Stimulated activated CD4-positive, alpha-beta T cell treated with anti-CD3 and anti-CD28 coated beads, Interleukin-1b, Interleukin-23, amount 100 ng/mL, for 1 hour (primary cell): ENCODE data around the gene PGC.

ENCODE experiments used
- DNase-seq, 2 donors: peaks; one replicate each; pipeline ENCODE4 v3.0.0-alpha.2; 2020; ENCODE audit warnings: low read depth in 2 of 2

Gene PGC

DNA sequence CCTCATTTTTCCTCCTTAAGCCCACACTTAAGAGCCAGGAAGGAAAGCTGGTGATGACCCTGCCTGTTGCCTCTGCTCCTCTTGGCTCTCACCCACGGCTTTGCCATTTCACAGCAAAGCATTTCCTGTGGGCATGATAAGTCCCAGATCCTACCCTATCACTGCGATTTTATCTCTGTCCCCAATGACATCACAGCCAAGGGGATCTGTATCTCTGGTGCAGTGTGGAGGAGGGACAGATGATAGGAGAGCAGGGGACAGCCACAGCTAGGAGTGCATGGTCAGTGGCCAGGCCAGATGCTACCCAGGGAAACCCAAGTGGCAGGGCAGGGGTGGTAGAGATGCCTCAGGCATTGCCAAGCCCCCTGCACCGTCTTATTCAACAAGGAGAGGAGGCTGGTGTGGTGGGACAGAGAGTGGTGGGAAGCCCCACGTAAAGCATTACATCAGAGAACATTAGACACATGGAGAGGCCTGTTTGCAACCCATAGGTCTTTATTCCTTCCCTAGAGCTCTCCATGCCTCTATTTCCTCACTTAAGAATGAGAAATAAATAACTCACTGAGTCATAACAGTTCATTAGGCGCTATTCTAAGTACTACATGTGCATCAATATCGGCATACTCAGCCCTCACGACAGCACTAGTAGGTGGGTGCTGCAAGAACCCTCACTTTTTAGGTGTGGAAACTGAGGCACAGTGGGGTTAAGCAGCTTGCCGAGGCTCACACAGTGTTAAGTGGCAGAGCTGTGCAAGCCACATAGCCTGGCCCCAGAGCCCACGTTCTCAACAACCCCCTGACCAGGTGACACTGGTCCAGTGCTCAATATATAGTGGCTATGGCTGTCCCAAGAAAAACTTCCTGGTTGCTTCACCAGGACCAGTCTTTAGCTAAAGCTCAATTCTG is 16.4 kb downstream of the PGC start:
- no peak for DNase-seq

DNA sequence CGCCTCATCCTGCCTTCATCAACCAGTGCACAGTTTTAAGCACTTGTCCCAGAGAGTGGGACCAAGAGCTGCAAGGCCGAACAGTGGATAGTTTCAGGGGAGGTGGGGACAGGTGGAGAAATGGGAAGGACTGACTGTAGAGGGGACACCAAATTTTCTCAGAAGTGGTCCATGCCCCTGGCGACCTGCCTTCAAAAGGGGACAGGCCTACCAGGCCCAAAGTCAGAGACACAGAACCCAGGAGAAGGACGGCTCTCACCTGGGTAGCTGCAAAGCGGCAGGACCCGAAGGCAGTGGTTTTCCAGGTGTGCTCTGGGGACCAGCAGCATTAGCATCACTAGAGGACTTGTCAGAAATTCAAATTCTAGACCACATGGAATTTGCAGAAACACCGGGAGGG is 17.6 kb downstream of the PGC start:
- no peak for DNase-seq

DNA sequence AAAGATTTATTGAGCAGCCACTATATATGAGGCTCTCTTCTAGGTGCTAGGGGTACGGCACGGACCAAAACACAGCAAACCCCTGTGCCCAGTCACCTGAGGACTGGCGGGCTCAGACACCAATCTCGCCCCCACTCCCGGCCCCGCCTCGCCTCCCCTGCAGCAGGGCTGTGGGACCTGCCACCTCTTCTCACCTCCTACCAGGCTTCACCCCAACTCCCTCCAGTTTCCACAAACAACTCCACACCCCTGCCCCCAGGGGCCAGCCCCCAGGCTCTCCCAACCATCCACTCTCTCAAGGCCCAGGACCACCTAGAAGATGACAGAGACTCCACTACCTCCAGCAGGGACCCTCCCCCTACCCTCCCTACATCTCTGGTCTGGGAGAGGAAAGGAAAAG is 18.2 kb downstream of the PGC start:
- no peak for DNase-seq

DNA sequence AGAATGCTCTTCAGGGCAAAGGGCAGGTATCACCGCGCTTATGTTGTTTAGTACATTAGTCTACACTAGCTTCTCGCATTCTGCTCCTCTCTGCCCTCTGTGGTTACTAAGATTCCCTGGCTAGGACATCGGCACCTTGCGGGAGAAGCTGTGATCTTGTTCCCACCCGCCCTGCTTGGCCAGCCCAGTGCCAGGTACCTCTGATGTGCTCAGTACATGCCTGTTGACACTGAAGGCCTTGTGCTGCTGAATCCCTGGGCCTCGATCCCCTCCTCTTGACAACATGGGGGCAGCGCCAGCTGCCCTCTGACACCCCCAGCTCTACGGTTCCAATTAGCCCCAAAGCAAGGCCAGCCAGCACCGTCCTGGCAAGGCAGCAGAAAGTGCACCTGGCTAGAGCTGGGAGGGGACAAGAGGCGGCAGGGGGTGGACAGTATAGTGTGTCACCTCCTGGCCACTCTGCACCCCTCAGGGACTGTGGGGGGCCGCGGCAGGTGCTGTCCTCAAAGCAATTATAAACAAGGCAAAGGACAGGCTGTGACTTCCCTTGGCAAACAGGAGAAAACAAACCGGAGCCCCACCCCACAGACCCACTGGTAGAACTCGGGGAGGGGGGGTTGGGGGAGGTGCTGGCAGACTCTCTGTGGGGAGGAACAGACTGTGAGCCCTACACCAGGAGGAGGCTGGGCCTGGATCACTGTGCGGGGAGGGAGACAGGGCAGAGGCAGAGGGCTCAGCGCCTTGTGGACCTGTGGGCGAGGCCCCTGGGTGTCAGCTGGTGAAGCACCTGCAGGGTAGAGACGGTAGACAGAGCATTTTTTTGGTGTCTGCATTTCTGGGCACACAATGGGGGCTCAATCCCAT is 18.9 kb downstream of the PGC start:
- DNase-seq = no peak

DNA sequence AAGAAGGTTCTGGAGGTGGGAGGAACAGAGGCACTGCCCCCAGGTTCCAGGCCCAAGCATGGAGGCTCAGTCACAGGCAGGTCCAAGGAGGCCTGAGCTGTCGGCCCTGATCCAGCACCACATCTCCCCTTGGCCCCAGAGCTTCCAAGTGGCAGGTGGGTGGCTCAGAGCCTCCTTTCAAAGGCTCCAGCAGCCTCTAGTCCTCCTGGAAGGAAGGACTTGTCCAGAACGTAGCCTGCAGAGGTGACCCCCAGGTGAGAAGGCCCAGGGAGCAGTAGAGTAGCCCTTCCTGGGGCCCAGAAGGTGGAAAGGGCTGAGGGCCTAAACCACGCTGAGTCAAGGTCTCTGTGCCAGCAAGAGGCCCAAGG is 19.5 kb downstream of the PGC start:
- DNase-seq = no peak

DNA sequence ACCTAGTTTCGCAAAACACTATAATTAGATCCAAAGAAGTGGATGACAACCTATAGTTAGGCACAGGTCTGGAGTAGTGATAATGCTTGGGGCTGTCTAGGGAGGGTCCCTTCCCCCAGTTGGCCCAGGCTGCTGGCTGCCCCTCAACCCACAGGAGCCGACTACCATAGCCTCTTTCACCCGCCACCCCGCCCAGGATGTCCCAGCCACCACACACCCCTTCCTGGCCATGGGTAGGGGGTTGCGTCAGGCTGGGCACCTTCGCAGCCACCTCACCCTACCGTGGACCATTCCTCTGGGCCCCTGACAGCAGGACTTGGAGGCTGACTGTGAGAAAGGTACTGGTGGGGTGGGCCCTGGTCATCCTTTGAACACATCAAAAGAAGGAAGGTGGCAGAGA is 20.3 kb downstream of the PGC start:
- no peak for DNase-seq

DNA sequence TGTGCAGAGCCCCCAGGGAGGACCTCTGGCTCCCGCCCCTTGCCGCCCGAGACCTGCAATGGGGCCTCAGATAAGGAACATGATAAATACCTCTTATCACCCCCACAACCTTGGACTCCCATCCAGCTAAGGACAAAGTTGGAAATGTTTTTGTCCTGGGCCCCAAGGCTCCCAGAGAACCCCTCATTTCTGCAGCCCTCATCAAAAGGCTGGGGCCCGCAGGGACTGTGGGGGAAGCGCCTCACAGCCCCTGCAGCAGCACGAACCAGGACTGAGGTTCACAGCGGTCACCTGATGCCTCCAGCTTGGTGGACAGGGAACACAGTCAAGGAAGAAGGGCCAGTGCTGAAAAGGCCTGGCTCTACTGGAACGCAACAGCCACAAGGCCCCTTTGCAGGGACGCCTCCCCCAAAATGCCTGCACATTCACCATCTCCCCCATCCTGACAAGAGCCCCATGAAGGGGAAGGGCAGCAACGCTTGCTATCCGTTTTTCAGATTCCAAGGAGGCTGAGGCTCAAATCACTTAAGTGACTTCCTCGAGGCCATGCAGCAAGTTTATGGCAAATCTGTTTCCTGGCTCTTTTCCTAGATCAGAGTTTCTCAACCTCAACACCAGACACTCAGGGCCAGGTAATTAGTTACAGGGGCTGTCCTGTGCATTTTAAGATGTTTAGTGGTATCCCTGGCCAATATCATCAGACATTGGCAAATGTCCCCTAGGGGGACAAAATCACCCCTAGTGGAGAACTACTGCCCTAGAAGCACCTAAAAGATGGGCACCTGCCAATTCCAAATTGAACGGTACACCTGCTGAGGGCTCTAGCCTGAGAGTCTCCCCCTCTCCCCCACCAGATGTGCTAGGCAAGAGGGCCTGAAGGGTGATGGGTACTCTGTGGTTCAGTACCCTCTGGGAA is 22.4 kb downstream of the PGC start:
- DNase-seq = no peak

DNA sequence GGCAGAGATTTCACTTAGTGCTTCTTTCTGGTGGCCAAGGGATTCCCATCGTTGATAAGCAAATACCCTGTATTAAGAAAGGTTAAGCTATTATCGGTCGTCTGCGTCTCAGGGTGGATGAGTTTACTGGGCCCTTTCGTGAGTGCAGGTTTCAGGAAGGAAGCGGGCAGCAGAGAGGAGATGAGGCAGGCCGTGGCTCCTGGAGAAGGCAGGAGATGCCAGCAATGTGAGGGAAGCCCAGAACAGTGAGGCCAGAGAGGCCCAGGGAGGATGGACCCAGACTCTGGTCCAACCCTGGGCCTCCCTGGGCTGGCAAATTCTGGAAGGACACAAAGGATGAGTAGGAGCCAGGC is 23.0 kb downstream of the PGC start:
- DNase-seq = no peak

DNA sequence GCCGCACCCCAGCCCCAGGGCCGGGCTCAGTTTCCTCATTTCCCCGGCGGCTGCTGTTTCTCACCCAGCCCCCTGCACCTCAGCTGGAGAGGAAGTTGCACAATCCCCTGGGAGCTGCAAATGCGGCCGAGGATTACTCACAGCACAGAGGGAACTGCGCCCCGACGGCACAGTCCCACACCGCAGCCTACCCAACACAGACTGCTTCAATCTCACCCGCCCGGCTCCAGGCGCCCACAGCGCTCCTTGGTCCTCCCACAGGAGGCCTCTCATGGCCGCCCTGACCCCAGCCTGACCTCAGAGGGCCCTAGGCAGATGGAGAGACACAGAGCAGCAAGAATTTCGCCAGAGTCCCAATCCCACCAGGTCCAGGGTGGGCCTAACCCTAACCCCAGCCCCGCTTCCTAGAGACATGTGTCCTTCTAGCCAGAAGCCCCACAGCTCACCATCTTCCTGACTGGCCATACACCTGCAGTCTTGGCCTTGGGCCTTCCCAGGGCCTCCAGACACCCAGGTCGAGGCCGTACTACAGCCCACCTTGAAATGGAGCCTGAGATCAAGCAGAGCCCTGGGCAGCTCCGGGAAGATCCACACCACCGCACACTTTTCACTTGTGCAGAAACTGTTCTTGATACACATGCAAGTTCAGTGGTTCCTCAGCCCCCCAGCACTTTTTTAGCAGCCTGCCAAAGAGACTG is 23.5 kb downstream of the PGC start:
- DNase-seq = no peak

DNA sequence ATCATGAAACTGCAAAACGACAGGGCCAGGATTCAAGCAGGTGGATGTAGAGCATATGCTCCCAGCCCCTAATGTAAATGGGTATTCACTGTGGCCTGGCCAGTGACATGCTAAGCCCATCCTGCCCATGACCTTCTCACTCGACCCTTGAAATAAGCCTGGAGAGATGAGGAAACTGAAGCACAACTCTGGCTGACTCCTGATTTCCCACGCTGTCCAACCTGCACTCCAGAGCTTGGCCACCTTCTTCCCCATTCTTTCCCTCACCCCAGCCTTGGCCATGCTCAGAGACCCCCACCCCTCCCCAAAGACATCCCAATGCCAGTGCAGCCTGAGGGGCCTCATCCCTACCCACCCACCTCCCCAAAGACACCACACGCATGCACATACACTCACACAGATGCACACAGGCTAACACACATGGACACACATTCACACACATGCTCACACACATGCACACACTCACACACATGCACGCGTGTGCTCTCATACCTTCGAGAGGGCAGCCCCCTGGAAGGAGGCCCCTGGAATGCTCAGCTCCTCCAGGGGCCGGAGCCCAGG is 24.1 kb downstream of the PGC start:
- DNase-seq = no peak

DNA sequence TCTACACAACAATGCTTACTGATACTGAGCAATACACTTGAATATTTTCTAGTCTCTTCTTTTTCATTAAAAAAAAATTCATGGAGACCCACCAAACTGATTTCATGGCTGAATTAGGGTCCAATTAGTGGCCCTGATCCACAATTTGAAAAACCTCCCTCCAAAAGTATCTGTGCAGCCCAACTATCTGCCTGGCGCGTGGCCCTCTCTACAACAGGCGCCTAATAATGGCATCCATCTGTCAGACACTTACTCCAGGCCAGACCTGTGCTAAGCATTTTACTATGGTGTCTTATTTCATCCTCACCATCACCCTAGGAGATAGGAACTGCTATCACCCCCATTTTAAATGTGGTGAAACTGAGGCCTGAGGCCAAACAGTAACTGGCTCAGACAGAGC is 25.8 kb downstream of the PGC start:
- DNase-seq = no peak

DNA sequence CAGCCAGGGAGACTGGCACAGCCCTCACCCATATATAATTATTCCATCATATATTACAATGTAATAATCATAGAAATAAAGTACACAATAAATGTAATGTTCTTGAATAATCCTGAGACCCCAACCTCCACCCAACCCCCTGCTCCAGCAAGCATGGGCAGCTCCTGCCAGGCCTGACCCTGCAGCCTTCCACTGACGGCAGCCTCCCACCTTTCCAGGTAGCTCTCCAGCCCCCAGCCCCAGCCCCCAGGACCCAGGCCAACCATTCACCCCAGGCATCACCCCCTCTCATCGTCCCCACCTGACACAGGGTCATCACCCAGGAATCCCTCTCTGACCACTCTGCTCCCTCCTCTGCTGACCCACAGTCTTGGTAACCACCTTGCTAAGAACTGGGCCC is 26.4 kb downstream of the PGC start:
- DNase-seq = no peak

DNA sequence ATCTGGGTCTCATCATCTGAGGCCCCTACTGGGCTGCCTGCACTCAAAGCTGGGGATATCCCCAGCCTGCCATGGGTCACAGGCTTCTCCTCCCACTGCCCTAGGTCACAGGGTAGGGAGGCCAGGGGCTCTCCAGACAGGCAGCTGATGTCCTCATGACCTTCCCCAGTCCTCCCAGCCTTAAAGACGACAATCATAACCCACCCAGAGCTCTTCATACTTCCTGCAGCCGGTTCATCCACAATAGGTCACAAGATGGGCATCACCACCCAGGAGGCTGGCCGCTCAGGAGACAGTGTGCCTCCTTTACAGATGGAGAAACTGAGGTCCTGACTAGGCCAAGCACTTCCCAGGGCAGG is 27.0 kb downstream of the PGC start:
- DNase-seq = no peak

DNA sequence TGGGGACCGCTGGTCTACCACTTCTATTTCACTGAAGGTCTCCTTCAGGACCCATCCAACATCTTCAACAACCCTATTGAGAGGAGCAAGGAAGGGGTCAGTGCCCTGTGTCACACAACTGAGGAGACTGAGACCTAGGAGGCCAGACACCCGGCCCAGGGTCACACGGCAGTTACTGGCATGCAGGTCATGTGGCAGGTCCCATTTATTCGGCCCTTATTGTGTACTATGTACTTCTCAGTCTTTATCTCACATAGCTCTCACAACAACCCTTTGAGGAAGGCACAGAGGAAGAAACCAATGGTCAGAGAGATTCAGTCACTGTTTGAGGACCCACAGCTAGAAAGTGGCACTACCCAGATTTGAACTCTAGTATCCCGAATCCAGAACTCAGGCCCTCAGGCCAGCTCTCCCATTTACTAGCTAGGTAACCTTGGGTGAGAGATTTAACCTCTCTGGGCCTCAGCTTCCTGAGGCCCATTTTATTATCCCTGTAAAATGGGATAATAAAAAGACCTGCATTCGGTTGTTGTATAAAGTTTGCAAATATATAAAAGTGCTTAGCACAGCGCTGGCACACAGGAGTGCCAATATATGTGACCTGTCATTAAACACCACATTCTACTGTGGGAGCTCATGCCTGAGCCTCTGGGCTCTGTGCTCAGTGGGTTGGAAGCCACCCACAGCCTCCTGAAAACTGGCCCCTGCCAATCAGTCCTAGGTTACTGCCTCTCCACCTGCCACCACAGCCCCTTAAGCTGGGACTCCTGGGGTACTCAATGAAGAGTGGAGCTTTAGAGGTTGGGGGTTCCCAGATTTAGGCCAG is 27.5 kb downstream of the PGC start:
- DNase-seq = no peak

DNA sequence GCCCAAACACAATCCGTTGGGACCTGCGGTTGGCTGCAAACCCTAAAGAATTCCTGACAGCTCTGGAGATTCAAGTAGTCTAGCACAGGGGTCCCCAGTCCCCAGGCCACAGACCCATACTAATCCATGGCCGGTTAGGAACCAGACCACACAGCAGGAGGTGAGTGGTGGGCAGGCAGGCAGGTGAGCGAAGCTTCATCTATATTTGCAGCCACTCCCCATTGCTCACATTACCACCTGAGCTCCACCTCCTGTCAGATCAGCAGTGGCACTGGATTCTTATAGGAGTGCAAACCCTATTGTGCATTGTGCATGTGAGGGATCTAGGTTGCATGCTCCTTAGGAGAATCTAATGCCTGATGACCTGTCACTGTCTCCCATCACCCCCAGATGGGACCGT is 28.4 kb downstream of the PGC start:
- no peak for DNase-seq

DNA sequence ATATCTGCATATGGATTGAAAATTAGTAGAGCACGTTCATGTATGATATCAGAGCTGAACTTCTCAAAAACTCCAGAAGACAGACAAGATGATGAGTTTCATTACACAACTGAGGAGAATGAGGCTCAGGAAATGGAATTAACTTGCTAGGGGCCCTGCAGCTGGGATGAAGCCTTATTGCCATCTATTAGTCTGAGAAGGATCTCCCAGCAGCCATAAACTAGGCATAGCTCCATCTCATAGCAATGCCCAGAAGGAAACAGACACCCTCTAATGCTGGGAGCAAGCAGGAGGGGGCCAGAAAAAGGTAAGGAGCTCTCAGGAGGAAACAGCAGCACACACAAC is 29.8 kb downstream of the PGC start:
- no peak for DNase-seq

DNA sequence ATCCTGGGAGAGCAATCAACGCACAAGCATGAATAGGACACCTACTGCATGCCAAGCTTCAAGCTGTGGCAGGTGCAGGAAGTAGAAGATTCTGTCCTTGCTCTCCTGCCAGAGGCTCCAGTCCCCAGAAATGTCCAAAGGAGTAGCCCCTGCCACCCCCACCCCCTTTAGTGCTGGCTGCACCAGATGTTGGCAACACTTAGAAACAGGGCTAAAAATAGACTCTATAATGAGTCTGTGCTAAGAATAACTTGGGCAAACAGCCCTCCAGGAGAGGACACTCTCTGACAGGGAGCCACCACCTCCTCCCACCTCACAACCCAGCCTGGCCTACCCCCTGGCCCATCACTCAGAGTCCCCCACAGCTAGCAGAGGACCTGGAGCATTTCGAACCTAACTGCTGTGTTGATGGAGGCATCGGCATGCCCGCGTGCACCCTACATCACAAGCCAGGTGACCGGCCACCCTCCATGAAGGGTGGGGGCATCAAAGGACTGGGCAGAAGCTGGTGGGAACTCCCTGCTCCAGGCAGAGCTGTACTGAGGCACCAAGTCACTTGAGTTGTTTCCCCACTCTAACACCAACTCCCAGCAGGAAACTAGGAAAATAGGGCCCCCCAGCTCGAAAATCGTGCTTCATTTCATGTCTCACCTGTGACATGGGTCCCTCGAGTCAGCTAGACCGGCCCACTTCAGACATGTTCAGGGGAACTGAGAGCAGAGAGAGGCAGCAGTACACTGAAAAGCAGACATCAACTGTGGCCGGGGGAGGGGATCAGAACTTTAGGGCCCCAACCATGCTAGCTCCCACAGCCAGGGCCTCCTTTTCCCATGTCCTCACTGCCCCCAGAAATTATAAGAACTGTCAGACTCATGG is 30.4 kb downstream of the PGC start:
- no peak for DNase-seq

DNA sequence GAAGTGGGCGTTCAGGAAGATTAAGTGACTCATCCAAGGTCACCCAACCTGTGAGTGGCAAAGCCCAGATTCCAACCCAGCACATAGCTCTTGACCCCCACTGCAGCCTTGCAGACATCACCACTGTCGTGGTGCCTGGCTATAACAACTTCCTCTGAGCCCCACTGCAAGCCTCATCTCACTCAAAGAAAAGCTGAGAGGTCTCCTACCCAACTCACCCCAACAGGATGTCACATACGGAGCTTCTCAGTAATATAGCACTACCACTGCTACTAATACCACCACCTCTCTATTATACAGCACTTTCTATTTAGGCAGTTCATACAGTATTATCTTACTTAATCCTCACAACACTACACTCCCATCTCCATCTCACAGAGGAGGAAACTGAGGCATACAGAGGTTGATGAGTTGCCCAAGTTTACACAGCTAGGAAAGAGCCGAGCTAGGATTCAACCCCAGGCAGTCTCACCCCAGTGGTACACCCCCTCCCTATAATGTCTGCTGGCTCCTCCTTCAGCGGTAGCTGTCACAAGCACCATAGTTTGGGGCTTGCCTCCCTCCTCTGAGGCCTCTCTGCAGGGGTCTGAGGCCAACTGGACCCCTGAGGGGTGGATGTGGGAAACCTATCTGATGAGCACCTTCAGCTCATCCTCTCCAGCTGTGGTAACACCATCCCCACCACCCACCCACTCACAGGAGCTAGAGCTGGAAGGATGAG is 31.2 kb downstream of the PGC start:
- no peak for DNase-seq
